Measurements from ENCODE around the gene PUSL1. TPM values are rescaled to one million over a fixed set of nuclear protein-coding genes. Genes with fewer than 3 reads are reported as not detected.

Gene PUSL1
- polyA plus RNA-seq, 1 experiment = 9.6 TPM

- no peaks in the 10 kb centered on the region; the same call in 1 of the 2 replicates for H3K9me3 ChIP-seq (ENCODE audit: control insufficient read depth, insufficient read depth, low read length)
- H3K27ac ChIP-seq (ENCODE audit: low read depth, low read length) = peak overlapping the region; percentile 61
- ChIA-PET POLR2A (no interaction called here), CTCF (no interaction called here)
- H3K4me3 ChIP-seq (ENCODE audit: low read depth, low read length) = no peak overlapping the region
- no peak for DNase-seq (ENCODE audit: low read depth, low spot score)
- no peak for TF ChIP-seq CTCF (IDR thresholded peaks at IDR 0.05; ENCODE audit: low read depth, low read length)
- H3K27me3 ChIP-seq (ENCODE audit: control insufficient read depth, insufficient read depth, low read length) = no peaks in the 10 kb centered on the region
Measured at GRCh38 chr1:1267488-1268283, 40.7 kb upstream of the PUSL1 start.

- H3K4me3 ChIP-seq (ENCODE audit: low read depth, low read length) = no peak overlapping the region
- CTCF ChIA-PET = no interaction called here
- H3K27ac ChIP-seq (ENCODE audit: low read depth, low read length) = peak overlapping the region; percentile 21
- H3K9me3 ChIP-seq (ENCODE audit: control insufficient read depth, insufficient read depth, low read length) = no peaks in the 10 kb centered on the region; the same call in 1 of the 2 replicates
- H3K27me3 ChIP-seq (ENCODE audit: control insufficient read depth, insufficient read depth, low read length) = no peaks in the 10 kb centered on the region
- no peak for TF ChIP-seq CTCF (IDR thresholded peaks at IDR 0.05; ENCODE audit: low read depth, low read length)
- POLR2A ChIA-PET = no interaction called here
- DNase-seq (ENCODE audit: low read depth, low spot score) = no peak
Measured at GRCh38 chr1:1268284-1268682, 40.1 kb upstream of the PUSL1 start.

- Histone ChIP-seq H3K27me3 (ENCODE audit: control insufficient read depth, insufficient read depth, low read length) (no peaks in the 10 kb centered on the region), H3K4me3 (ENCODE audit: low read depth, low read length) (peak overlapping the region; percentile 23), H3K27ac (ENCODE audit: low read depth, low read length) (peak overlapping the region; percentile 52), H3K9me3 (ENCODE audit: control insufficient read depth, insufficient read depth, low read length) (no peaks in the 10 kb centered on the region; the same call in 1 of the 2 replicates)
- POLR2A ChIA-PET = no interaction called here
- CTCF ChIA-PET = interaction anchor here (2.1 kb wide), 1 partner anchor 148 kb away, joined by 5 read pairs; no protein-coding TSS in a partner anchor
- no peak for TF ChIP-seq CTCF (IDR thresholded peaks at IDR 0.05; ENCODE audit: low read depth, low read length)
- no peak for DNase-seq (ENCODE audit: low read depth, low spot score)
Measured at GRCh38 chr1:1270813-1271212, 37.6 kb upstream of the PUSL1 start.

GRCh38 chr1:1272341-1273208 lies 35.8 kb upstream of the PUSL1 start:
- no peak for DNase-seq (ENCODE audit: low read depth, low spot score)
- POLR2A ChIA-PET = interaction anchor here (0.7 to 1.9 kb wide), 4 partner anchors 8 to 278 kb away, joined by 3 to 12 read pairs (median 7); no protein-coding TSS in a partner anchor

More at GRCh38 chr1:1272341-1273208, 35.8 kb upstream of the PUSL1 start:
- H3K4me3 ChIP-seq (ENCODE audit: low read depth, low read length) = peak overlapping the region; percentile 87
- no peak for TF ChIP-seq CTCF (IDR thresholded peaks at IDR 0.05; ENCODE audit: low read depth, low read length)
- no peaks in the 10 kb centered on the region; the same call in 1 of the 2 replicates for H3K9me3 ChIP-seq (ENCODE audit: control insufficient read depth, insufficient read depth, low read length)
- peak overlapping the region; percentile 61 for H3K27ac ChIP-seq (ENCODE audit: low read depth, low read length)
- CTCF ChIA-PET = interaction anchor here (2.1 kb wide), 1 partner anchor 150 kb away, joined by 5 read pairs; no protein-coding TSS in a partner anchor
- no peaks in the 10 kb centered on the region for H3K27me3 ChIP-seq (ENCODE audit: control insufficient read depth, insufficient read depth, low read length)

Data from AG04450 (cell line).